Superior temporal gyrus (tissue), 1 donor: Measurements from ENCODE around the gene ARHGEF10L.

Experiments
- DNase-seq: peaks from one replicate; pipeline ENCODE4 v3.0.0-alpha.2; 2016; ENCODE audit errors: extremely low spot score

The ARHGEF10L gene

GRCh38 chr1:17588048-17588871 lies 48.8 kb downstream of the ARHGEF10L start:
- no peak for DNase-seq

- no peak for DNase-seq
Measured at GRCh38 chr1:17591814-17592430, 52.4 kb downstream of the ARHGEF10L start.

- DNase-seq = no peak
Measured at GRCh38 chr1:17594026-17594425, 54.5 kb downstream of the ARHGEF10L start.

GRCh38 chr1:17594690-17595601 lies 55.4 kb downstream of the ARHGEF10L start:
- no peak for DNase-seq

- no peak for DNase-seq
Measured at GRCh38 chr1:17595602-17595925, 56.1 kb downstream of the ARHGEF10L start.

- no peak for DNase-seq
Measured at GRCh38 chr1:17596186-17596585, 56.7 kb downstream of the ARHGEF10L start.

GRCh38 chr1:17596651-17597509 lies 57.4 kb downstream of the ARHGEF10L start:
- DNase-seq = no peak

- no peak for DNase-seq
Measured at GRCh38 chr1:17597651-17598050, 58.2 kb downstream of the ARHGEF10L start.

GRCh38 chr1:17598251-17598650 lies 58.8 kb downstream of the ARHGEF10L start:
- no peak for DNase-seq

- no peak for DNase-seq
Measured at GRCh38 chr1:17599291-17599953, 59.9 kb downstream of the ARHGEF10L start.

- DNase-seq = no peak
Measured at GRCh38 chr1:17599954-17600300, 60.4 kb downstream of the ARHGEF10L start.

GRCh38 chr1:17600321-17600720 lies 60.8 kb downstream of the ARHGEF10L start:
- no peak for DNase-seq

GRCh38 chr1:17601643-17602382 lies 62.3 kb downstream of the ARHGEF10L start:
- DNase-seq = no peak

GRCh38 chr1:17603091-17603841 lies 63.8 kb downstream of the ARHGEF10L start:
- DNase-seq = no peak

- no peak for DNase-seq
Measured at GRCh38 chr1:17605582-17606344, 66.3 kb downstream of the ARHGEF10L start.

- peak; percentile 86 for DNase-seq
Measured at GRCh38 chr1:17606826-17607440, 67.4 kb downstream of the ARHGEF10L start.

- no peak for DNase-seq
Measured at GRCh38 chr1:17607644-17608581, 68.4 kb downstream of the ARHGEF10L start.
